Measurements from ENCODE around the gene STS.

The STS gene

GRCh38 chrX:7109838-7110793, 37.4 kb upstream of the STS start:
- no peak for TF ChIP-seq CTCF (IDR thresholded peaks at IDR 0.05; ENCODE audit: low read length, missing control alignments)
- H3K4me3 ChIP-seq (replicated peaks; ENCODE audit: low read depth, low read length), result no peak overlapping the region
- DNase-seq (ENCODE audit: low read depth), result no peak

GRCh38 chrX:7110821-7111276, 36.7 kb upstream of the STS start:
- TF ChIP-seq CTCF (IDR thresholded peaks at IDR 0.05; ENCODE audit: low read length, missing control alignments), result no peak
- DNase-seq (ENCODE audit: low read depth), result no peak
- no peak overlapping the region for H3K4me3 ChIP-seq (replicated peaks; ENCODE audit: low read depth, low read length)

GRCh38 chrX:7111518-7111917, 36.0 kb upstream of the STS start:
- no peak for TF ChIP-seq CTCF (IDR thresholded peaks at IDR 0.05; ENCODE audit: low read length, missing control alignments)
- no peak for DNase-seq (ENCODE audit: low read depth)
- H3K4me3 ChIP-seq (replicated peaks; ENCODE audit: low read depth, low read length), result no peak overlapping the region

GRCh38 chrX:7112071-7112470, 35.4 kb upstream of the STS start:
- no peak overlapping the region for H3K4me3 ChIP-seq (replicated peaks; ENCODE audit: low read depth, low read length)
- TF ChIP-seq CTCF (IDR thresholded peaks at IDR 0.05; ENCODE audit: low read length, missing control alignments), result no peak
- no peak for DNase-seq (ENCODE audit: low read depth)

GRCh38 chrX:7115557-7115956, 32.0 kb upstream of the STS start:
- DNase-seq (ENCODE audit: low read depth), result peak; percentile 17
- no peak overlapping the region for H3K4me3 ChIP-seq (replicated peaks; ENCODE audit: low read depth, low read length)
- no peak for TF ChIP-seq CTCF (IDR thresholded peaks at IDR 0.05; ENCODE audit: low read length, missing control alignments)

GRCh38 chrX:7116081-7116480, 31.4 kb upstream of the STS start:
- TF ChIP-seq CTCF (IDR thresholded peaks at IDR 0.05; ENCODE audit: low read length, missing control alignments), result no peak
- DNase-seq (ENCODE audit: low read depth), result no peak
- H3K4me3 ChIP-seq (replicated peaks; ENCODE audit: low read depth, low read length), result no peak overlapping the region
